ENCODE data around the gene RIMBP2. TPM values are rescaled to one million over a fixed set of nuclear protein-coding genes. Genes with fewer than 3 reads are reported as not detected.
A peak's percentile ranks its signal among the peaks of the same experiment; 100 is the strongest.

RIMBP2 gene
- polyA plus RNA-seq, 1 of the 3 experiments (the other 2 are of a cell fraction) = 0.90 TPM

GRCh38 chr12:130687796-130688778, 28.0 kb downstream of the RIMBP2 start:
- no peak overlapping the region for H2AFZ ChIP-seq (ENCODE audit: low read depth)
- TF ChIP-seq USF1 (IDR thresholded peaks at IDR 0.05; ENCODE audit: borderline replicate concordance, low read depth) (no peak), FOXM1 (IDR thresholded peaks at IDR 0.05; ENCODE audit: low read depth) (no peak), EP300 (IDR thresholded peaks at IDR 0.05; ENCODE audit: borderline replicate concordance in 1 of 2, low read depth in 1 of 2, low read length in 1 of 2) (no peak), USF2 (IDR thresholded peaks at IDR 0.05; ENCODE audit: borderline replicate concordance, low read depth, low read length) (no peak), JUND (IDR thresholded peaks at IDR 0.05) (no peak), RAD21 (IDR thresholded peaks at IDR 0.05; ENCODE audit: low read length) (no peak), FOXJ3 (CRISPR knock-in tag; IDR thresholded peaks at IDR 0.05) (no peak), GABPA (IDR thresholded peaks at IDR 0.05; ENCODE audit: low read depth) (no peak), MAX (IDR thresholded peaks at IDR 0.05; ENCODE audit: low read depth) (no peak), POLR2AphosphoS5 (IDR thresholded peaks at IDR 0.05; ENCODE audit: low read depth, low read length) (no peak), ELF1 (IDR thresholded peaks at IDR 0.05) (no peak)
- TF ChIP-seq, protein P1, sequence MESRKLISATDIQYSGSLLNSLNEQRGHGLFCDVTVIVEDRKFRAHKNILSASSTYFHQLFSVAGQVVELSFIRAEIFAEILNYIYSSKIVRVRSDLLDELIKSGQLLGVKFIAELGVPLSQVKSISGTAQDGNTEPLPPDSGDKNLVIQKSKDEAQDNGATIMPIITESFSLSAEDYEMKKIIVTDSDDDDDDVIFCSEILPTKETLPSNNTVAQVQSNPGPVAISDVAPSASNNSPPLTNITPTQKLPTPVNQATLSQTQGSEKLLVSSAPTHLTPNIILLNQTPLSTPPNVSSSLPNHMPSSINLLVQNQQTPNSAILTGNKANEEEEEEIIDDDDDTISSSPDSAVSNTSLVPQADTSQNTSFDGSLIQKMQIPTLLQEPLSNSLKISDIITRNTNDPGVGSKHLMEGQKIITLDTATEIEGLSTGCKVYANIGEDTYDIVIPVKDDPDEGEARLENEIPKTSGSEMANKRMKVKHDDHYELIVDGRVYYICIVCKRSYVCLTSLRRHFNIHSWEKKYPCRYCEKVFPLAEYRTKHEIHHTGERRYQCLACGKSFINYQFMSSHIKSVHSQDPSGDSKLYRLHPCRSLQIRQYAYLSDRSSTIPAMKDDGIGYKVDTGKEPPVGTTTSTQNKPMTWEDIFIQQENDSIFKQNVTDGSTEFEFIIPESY (IDR thresholded peaks at IDR 0.05; ENCODE audit: borderline replicate concordance, low read depth) = no peak
- TF ChIP-seq, protein P2, sequence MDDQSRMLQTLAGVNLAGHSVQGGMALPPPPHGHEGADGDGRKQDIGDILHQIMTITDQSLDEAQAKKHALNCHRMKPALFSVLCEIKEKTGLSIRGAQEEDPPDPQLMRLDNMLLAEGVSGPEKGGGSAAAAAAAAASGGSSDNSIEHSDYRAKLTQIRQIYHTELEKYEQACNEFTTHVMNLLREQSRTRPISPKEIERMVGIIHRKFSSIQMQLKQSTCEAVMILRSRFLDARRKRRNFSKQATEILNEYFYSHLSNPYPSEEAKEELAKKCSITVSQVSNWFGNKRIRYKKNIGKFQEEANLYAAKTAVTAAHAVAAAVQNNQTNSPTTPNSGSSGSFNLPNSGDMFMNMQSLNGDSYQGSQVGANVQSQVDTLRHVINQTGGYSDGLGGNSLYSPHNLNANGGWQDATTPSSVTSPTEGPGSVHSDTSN (IDR thresholded peaks at IDR 0.05) = no peak
- DNase-seq = no peak
- H3K4me3 ChIP-seq (ENCODE audit: low read depth in 2 of 2, low read length in 1 of 2) = no peak overlapping the region
- H3F3A ChIP-seq (replicated peaks; ENCODE audit: insufficient read depth) = no peaks in the 10 kb centered on the region
- no peaks in the 10 kb centered on the region for H3K27me3 ChIP-seq (ENCODE audit: insufficient read depth)
- no peaks in the 10 kb centered on the region for H4K20me1 ChIP-seq (ENCODE audit: insufficient read depth)
- H3K9ac ChIP-seq = no peak overlapping the region
- H3K27ac ChIP-seq (ENCODE audit: low read depth in 2 of 2, low read length in 1 of 2) = peak overlapping the region in 1 of 2 experiments; percentile 16; a peak in 1 of 4 replicates
- no peaks in the 10 kb centered on the region for H3K36me3 ChIP-seq (replicated peaks in 1 of 2; ENCODE audit: control insufficient read depth in 1 of 2, insufficient read depth in 2 of 2, low read length in 1 of 2)
- H3K4me1 ChIP-seq (ENCODE audit: control insufficient read depth in 1 of 2, insufficient read depth in 2 of 2, low read depth in 1 of 2, low read length in 1 of 2) = peaks cover 0 to 52% of the 10 kb centered on the region in 2 experiments; a peak in 1 of 4 replicates
- H3K79me2 ChIP-seq (ENCODE audit: insufficient read depth) = no peaks in the 10 kb centered on the region
- CTCF ChIA-PET = interaction anchor here (1.1 kb wide), 2 partner anchors 14 to 16 kb away, joined by 3 read pairs; no protein-coding TSS in a partner anchor
- no peak overlapping the region for H3K4me2 ChIP-seq
- POLR2A ChIA-PET = no interaction called here
- WGBS (ENCODE audit: low lambda C conversion rate) = 50% methylated on average over 19 of the region's 20 CpGs
- no peaks in the 10 kb centered on the region for H3K9me2 ChIP-seq
- H3K9me3 ChIP-seq = no peaks in the 10 kb centered on the region

Data from SK-N-SH (cell line).